GM10266 (cell line): ENCODE data around the gene DNTT.

Experiments
- DNase-seq: peaks from one replicate; pipeline ENCODE4 v3.0.0; 2012; ENCODE audit errors: extremely low spot score
- TF ChIP-seq, protein P1 (sequence below): IDR thresholded peaks from 2 replicates; pipeline ENCODE4 v1.5.1; 2012; ENCODE audit warnings: mild to moderate bottlenecking, low read depth; ENCODE audit not compliant: control insufficient read depth, insufficient read depth; ENCODE audit errors: missing control alignments

Gene DNTT

DNA sequence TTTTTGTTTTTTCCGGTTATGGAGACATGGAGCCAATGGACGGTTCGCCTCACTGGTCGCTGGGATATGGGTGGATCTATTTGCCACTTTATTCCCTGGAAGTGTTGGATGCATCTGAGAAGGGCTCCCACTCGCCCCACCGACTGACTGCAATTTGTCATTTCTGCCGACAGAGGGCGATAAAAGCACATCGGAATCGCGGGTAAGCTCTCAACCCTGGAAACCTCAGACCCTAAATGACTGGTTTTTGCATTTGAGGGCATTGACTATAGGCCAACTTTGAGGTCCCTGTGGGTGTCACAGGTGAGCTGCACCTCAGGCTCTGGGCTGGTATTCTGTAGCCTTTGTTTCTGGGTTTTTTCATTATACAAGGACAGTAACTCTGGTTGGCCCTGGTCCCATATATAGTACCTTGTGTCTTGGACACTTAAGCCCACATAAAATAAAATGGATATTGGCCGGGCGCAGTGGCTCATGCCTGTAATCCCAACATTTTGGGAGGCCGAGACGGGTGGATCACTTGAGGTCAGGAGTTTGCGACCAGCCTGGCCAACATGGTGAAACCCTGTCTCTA, 66.4 kb downstream of the DNTT start:
- TF ChIP-seq, protein P1, sequence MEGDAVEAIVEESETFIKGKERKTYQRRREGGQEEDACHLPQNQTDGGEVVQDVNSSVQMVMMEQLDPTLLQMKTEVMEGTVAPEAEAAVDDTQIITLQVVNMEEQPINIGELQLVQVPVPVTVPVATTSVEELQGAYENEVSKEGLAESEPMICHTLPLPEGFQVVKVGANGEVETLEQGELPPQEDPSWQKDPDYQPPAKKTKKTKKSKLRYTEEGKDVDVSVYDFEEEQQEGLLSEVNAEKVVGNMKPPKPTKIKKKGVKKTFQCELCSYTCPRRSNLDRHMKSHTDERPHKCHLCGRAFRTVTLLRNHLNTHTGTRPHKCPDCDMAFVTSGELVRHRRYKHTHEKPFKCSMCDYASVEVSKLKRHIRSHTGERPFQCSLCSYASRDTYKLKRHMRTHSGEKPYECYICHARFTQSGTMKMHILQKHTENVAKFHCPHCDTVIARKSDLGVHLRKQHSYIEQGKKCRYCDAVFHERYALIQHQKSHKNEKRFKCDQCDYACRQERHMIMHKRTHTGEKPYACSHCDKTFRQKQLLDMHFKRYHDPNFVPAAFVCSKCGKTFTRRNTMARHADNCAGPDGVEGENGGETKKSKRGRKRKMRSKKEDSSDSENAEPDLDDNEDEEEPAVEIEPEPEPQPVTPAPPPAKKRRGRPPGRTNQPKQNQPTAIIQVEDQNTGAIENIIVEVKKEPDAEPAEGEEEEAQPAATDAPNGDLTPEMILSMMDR = peak; percentile 92

DNA sequence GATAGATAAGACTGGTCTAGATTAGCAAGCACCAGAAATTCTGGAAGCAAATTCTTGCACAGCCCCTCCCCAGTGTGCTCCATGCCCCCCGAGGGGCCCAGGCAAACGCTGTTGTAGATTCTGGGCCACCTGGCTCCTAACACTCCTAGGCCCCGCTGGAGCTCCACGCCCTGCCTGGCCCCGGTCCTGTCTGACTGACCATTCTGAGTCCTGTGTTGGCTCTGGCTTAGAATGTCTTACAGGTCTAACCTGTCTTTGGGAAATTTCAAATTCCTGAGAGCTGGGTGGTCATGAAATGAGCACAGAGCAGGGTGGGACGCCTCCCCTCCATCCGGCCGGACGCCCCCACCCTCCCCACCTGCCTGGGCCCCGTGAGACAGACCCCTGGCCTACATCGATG, 67.1 kb downstream of the DNTT start:
- no peak for DNase-seq
- TF ChIP-seq, protein P1 = no peak

More for the DNA sequence above, 66.4 kb downstream of the DNTT start:
- peak; percentile 66 for DNase-seq

DNA sequence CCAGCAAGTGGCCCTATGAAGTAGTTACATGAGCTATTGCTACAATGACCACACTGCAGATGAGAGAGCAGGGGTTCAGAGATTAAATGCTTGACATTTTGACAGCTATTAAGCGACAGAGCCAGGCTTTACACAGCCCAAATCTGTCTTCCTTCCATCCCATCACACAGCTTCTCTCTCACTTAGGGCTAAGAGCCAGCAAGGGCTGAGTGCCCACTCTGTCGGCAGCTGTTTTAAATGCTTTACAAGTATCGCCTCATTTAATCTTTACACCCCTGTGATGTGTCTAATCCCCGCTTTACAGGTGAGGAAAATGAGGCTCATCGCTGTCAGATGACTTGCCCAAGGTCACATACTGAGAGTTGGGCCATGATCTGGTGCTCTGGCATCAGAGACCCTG, 69.8 kb downstream of the DNTT start:
- DNase-seq = no peak
- TF ChIP-seq, protein P1 = no peak

DNA sequence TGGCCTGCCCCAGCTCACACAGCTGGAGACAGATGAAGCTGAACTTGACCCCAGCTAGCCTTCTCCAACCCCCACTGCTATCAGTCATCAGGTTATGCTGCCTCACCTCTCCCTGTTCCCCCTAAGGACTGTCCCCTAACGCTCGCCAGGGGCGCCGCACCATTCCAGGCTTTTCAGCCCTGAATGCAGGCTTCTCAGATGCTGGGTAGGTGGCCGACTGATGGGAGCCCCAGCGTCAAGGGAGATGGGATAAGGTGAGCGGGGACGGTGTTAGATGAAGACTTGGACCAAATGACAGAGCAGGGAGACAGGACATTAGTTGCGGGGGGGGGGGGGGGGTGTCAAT, 70.4 kb downstream of the DNTT start:
- TF ChIP-seq, protein P1 = no peak
- no peak for DNase-seq

DNA sequence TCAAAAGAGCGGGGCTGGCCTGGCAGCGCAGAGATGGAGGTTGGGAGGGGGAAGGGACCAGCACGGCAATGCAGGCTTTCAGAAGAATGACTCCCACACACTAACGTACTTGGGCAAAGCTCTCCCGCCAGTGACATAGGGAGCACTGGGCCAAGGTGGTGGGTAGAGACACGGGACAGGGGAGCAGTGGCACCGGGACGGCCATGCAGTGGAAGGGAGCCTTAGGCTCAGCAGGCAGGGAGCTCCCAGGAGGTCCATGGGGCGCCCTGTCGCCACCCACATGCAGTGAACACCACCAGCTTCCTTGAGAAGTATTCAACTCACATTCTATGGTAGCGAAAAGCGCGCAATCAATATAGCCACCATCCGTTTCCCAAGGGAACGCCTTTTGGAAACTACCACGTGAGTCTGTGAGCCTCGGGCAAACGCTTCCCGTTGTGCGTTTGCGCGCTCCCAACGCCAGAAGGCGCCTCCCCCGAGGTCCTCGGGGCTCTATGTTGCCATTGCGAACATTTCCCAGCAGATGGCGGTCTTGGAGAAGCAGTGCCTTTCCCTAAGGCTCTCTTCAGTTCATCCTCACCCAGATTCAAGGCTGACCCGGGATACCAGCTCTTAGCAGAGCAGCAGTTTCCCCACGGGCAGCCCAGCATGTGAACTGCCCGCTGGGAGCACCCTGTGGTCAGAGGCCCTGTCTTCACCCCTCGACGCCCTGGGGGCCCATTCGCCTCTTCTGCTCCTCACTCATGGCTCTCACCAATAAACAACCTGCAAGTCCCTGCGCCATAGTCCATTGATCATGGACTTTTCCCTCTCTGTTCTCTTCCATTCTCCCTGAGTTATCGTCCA, 71.0 kb downstream of the DNTT start:
- peak; percentile 90 for DNase-seq
- TF ChIP-seq, protein P1 = peak; percentile 97

DNA sequence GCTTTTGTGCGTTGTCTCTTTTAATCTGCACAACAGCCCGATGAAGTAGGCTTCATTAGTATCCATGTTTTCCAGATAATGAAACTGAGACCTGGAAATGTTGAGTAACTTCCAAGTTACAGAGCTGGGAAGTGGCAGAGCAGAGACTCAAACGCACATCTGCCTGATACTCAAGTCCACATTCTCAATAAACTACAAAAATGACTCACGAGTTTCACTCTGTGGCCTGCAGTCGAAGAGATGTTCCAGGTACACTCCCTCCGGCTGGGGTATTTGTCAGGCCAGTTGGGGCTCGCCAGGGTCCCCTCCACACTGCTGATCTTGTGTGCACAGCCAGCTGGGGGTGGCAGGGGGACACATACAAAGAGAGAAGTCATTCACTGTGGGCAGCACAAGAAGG, 72.2 kb downstream of the DNTT start:
- DNase-seq = peak; percentile 54
- TF ChIP-seq, protein P1 = no peak

DNA sequence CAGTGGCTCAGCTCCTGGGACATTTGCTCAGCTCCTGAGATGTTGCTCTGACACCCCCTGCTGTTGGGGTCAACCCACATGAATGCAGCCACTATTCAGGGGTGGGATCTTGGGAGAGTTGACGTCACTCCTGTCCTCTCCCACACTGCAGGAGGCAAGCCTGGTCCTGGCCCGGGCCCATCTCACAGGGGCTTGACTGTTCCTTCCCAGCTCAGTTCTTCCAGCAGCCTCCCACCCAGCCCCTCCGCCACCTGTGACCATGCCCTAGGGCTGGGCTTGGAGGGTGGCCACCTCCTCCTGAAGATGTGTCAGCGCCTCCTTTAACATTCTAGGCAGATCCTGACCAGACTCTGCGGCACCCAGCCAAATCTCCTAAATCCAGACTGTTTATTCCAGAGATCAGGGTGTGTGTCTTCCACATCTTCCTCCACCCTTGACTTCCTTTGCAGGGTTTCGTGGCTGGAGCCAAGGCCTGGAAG, 73.6 kb downstream of the DNTT start:
- DNase-seq = no peak
- TF ChIP-seq, protein P1 = no peak
